ENCODE measurements around the gene EEPD1.
"Not testable (repeated sequence)": the region's sequence is repeated elsewhere in the genome, so short reads cannot be mapped to it uniquely, and the experiment has no call there.

The EEPD1 gene

GRCh38 chr7:36152756-36153570 is at the start of gene EEPD1:
Gene EEPD1, plus strand, starts transcription at chr7:36153254. Its CDS starts 1,071 bp downstream, at chr7:36154325.
- no peak for FAIRE-seq

- FAIRE-seq: peak; percentile 78
These were observed 49.1 kb upstream of the EEPD1 start for GRCh38 chr7:36103837-36104561.

GRCh38 chr7:36106972-36107908 is 45.8 kb upstream of the EEPD1 start:
- not testable (repeated sequence) for FAIRE-seq

DNA sequence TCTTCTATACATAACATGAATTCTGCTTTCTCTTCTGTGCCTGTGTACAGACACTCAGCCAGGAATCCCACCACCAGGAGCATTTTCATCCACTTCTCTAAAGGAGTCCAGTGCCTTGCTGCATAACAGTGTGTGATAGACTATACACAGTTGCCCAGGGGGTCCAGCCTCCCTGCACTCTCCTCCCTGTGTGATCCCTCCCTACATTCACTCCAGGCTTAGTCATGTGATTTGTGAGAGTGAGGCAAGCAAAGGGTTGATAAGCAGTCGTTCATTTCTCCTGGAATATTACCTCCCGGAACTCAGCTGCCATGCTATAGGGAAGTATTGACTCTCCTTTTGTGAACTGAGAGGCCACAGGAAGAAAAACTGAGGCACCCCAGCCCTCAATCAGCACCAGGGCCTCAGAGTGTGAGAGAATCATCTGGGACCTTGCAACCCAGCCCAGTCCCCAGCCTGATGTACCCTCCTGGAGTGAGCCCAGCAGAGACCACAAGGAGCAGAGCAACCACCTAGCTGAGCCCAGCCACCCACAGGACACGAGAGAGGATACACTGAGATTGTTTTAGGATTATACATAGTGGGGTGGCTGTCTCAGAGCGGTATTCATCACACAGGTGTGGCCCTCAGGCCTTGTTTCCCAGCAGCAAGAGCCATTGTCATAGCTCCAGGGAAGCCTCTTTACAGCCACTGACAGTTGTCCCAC is 45.0 kb upstream of the EEPD1 start:
- no peak for FAIRE-seq

DNA sequence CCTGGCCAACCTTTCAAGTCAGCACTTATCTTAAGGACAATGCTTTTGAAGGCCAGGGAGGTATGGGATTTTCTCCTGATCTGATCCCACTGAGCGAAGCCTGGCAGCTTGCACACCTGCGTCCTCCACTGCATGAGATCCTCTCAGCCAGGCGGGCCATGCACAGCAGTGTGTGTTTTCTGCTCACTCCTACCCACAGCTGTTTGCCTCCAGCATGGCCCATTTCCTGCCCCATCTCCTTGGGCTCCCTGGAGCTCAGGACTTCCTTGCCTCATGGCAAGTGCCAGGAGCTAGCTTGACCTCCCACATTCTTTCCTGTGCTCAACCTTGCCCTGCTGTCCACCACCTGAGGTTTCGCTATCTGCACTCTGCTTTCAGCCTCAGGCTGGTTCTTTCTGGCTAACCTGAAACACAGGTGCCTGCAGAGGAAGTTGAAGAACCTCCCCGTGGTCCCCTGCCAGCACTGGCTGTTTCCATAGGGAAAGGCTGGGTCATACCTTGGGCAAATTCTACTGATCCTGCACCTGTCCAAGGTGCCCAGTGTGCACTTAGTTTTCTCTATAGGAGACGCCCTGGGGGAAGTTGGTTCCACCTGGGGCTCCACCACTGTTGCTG is 43.9 kb upstream of the EEPD1 start:
- FAIRE-seq: no peak

- FAIRE-seq: no peak
These were observed 42.5 kb upstream of the EEPD1 start for GRCh38 chr7:36110584-36110983.

DNA sequence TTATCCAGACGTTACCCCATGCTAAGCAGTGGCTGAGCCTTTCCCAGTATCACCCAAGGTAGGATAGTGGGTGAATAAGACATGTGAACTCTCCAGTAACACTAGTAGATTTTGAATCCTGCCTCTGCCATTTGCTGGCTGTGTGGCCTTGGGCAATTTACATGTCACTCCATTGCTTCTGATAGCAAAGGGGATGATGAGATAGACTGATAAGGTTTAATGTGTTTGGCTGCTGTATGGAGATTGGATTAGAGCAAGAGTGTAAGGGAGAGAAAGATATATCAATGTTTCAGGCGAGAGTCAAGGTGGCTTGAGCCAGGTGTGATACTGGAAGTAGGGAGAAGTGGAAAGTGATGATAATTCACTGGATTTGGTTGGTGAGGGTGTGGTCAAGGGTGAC is 40.1 kb upstream of the EEPD1 start:
- FAIRE-seq: no peak

GRCh38 chr7:36114355-36114754 is 38.7 kb upstream of the EEPD1 start:
- no peak for FAIRE-seq

DNA sequence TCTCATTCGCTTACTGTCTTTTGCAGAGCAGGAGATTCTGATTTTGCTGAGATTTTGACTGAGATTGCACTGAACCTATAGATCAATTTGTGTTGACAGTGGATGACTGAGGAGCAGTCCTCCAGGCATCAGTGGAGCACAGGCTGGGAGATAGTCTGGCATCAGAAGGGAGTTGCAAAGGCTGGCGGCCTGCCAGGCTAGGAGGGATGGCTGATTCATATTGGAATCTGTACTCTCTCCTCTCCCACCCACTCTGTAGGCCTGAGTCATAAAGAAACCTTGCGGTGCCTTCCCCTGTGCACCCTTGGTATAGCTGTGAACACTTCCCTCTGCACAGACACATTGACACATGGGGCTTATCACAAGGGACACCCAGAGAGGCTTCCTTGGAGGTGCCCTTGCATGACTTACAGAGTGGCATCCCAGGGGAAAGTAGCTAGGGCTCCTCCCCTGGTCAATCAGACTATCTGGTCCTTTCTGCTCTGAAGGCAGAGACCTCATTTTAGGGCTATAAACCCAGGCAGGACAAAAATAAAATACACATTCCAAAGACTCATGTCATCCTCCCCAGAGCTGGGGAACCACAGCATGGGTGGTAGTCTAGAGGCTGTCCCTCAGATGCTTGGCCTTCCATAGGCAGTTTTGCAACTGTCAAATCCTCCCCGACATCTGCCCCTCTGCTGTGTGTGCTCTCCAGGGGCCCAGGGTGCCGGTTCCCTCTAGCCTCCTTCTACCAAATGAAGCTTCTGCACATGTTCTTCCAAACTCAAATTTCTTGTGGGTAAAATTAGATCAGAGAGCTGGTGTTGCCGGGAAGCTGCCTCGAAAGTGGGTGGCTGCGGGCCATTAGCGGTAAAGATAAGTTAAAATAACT is 37.4 kb upstream of the EEPD1 start:
- no peak for FAIRE-seq

DNA sequence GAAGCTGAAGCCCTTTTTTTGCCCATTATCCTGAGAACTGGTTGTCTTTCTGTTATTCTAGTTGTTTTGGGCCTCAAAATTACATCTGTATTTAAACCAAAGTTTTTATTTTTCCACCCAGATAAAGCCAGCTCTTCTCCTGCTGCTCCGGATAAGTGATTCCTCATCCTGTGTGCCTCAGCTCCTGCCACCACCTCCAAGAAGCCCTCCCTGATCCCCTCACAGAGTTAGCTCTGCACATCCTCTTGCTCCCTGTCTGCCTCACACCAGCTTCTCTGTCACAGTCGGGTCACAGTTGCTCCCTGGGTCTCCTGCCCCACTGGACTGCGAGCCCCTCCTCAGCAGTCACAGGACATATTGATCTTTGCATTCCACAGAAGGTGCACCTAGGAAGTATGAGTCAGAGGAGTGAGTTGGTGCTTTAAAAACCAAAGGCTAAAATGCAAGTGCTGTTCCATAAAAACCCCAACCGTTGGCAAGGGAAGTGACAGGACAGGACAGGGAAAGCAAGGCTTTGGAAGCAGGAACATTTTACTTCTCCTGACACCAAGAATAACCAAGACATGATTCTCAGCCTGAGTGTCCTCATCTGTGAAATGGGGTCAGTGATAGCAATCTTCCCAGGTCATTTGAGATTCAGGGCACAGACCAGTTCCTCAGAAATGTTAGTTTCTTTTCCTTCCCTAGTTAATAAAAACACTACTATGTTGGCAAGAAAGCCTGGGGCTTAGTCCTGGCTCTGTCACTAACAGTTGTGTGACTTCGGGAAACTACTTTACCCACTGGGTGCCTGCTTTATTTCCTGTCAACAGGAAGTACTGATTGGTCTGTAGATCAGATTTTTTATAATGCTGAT is 36.5 kb upstream of the EEPD1 start:
- FAIRE-seq: no peak

GRCh38 chr7:36117203-36117840 is 35.7 kb upstream of the EEPD1 start:
- FAIRE-seq: no peak

- FAIRE-seq: no peak
These were observed 34.7 kb upstream of the EEPD1 start for GRCh38 chr7:36118344-36118743.

GRCh38 chr7:36119005-36119706 is 33.9 kb upstream of the EEPD1 start:
- no peak for FAIRE-seq

- not testable (repeated sequence) for FAIRE-seq
These were observed 32.9 kb upstream of the EEPD1 start for GRCh38 chr7:36119983-36120646.

- FAIRE-seq: not testable (repeated sequence)
These were observed 27.4 kb upstream of the EEPD1 start for GRCh38 chr7:36125630-36126029.

- no peak for FAIRE-seq
These were observed 25.8 kb upstream of the EEPD1 start for GRCh38 chr7:36127075-36127740.

DNA sequence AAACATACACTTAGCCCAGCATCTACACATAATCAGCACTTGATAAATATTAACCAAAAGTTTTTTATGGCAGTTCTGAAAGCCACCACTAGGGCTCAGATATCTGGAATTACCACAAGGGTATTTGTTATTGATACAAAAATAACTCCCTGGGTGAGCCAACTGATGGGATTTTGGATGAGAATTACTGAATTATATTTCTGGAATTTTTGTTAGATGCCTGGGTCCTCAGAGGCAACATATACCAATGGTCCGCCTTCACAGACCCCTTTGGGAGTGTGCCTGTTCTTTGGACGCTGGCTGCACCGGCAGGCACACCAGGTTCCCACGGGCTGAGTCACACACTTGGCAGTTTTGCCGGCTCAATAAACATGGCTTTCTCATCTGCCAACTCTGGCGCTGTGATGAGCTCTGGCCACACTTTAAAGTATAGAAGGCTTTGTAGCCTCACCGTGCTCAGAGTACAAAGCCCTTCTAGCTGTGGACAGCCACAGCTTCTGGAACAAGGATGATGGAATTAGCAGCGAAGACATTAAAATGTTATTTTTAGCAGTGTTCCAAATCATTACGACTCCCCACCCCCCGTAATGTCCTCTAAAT is 24.5 kb upstream of the EEPD1 start:
- peak; percentile 45 for FAIRE-seq

Measured in islet of Langerhans (tissue), 1 donor.